GM13976 (cell line): ENCODE measurements around the gene PHF21A.
A peak's percentile ranks its signal among the peaks of the same experiment; 100 is the strongest.
"Not testable (repeated sequence)": the region's sequence is repeated elsewhere in the genome, so short reads cannot be mapped to it uniquely, and the experiment has no call there.

Source experiments
- DNase-seq: peaks from one replicate; pipeline ENCODE4 v3.0.0; 2012; ENCODE audit warnings: low spot score
- CTCF ChIP-seq: IDR thresholded peaks from 2 replicates; pipeline ENCODE4 v1.5.1; 2012; ENCODE audit warnings: borderline replicate concordance, mild to moderate bottlenecking; ENCODE audit not compliant: insufficient read depth; ENCODE audit errors: extremely low read depth, missing control alignments, control extremely low read depth
- in situ Hi-C: fragments of 300-500 bp; cut with MboI; formaldehyde crosslinking; loops from one replicate; pipeline ENCODE4 v1.12.0; 2022; ENCODE audit warnings: low sequenced_read_pairs, mixed read lengths, inconsistent platforms; ENCODE audit not compliant: unreplicated experiment

Gene PHF21A

GRCh38 chr11:45982656-45983470, 138.4 kb downstream of the PHF21A start:
- no peak for TF ChIP-seq CTCF
- no peak for DNase-seq
- in situ Hi-C loops, result no loop called here

GRCh38 chr11:45981826-45982225, 139.4 kb downstream of the PHF21A start:
- DNase-seq, in situ Hi-C loops: not testable (repeated sequence)

- TF ChIP-seq CTCF, result no peak
- no peak for DNase-seq
- in situ Hi-C loops, result no loop called here
These were observed 146.4 kb downstream of the PHF21A start for GRCh38 chr11:45974806-45975205.

GRCh38 chr11:45973601-45974000, 147.7 kb downstream of the PHF21A start:
- DNase-seq, result no peak
- in situ Hi-C loops, result no loop called here
- no peak for TF ChIP-seq CTCF

GRCh38 chr11:45968901-45969300, 152.4 kb downstream of the PHF21A start:
- no peak for TF ChIP-seq CTCF
- DNase-seq, result no peak
- in situ Hi-C loops, result no loop called here

GRCh38 chr11:45967506-45967905, 153.7 kb downstream of the PHF21A start:
- in situ Hi-C loops, result no loop called here
- DNase-seq, result no peak
- no peak for TF ChIP-seq CTCF

- peak; percentile 76 for DNase-seq
- TF ChIP-seq CTCF, result peak; percentile 83
- in situ Hi-C loops, result no loop called here
These were observed 156.3 kb downstream of the PHF21A start for GRCh38 chr11:45964911-45965389.
